Measurements from ENCODE around the gene NTRK3. TPM values are rescaled to one million over a fixed set of nuclear protein-coding genes. Genes with fewer than 3 reads are reported as not detected.

NTRK3 gene
- total and polyA plus RNA-seq, 12 donors, result 0.45 to 5.6 (median 2.3) TPM

DNA sequence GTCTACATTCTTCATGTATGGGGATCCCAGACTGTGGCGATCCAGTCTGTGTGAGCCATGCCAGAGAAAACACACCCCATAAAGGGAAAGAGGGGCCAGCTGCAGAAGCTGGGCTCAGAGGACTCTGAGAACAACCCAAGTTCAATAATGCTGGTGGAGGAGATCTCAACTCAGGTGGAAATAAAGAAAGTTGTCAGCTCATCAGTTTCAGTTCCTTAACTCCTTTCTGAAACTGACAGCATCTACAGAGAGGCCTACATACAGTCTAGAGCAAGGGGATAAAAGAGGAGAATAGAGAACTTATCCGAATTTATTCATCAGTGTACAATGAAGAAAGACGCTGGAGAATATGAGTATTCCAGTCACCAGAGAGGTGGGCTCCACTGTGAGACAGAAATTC lies 77.0 kb downstream of the NTRK3 start:
- DNase-seq (no peak), ATAC-seq (no peak)
- H3K4me3 ChIP-seq, result no peak overlapping the region
- H3K36me3 ChIP-seq, result no peaks in the 10 kb centered on the region
- H3K4me1 ChIP-seq, result no peaks in the 10 kb centered on the region
- no peaks in the 10 kb centered on the region for H3K9me3 ChIP-seq
- intact Hi-C loops (cut with DNase I), result no loop called here
- 84 to 92% methylated on average over 3 of the region's 3 CpGs for WGBS, 2 donors
- TF ChIP-seq, protein P1, sequence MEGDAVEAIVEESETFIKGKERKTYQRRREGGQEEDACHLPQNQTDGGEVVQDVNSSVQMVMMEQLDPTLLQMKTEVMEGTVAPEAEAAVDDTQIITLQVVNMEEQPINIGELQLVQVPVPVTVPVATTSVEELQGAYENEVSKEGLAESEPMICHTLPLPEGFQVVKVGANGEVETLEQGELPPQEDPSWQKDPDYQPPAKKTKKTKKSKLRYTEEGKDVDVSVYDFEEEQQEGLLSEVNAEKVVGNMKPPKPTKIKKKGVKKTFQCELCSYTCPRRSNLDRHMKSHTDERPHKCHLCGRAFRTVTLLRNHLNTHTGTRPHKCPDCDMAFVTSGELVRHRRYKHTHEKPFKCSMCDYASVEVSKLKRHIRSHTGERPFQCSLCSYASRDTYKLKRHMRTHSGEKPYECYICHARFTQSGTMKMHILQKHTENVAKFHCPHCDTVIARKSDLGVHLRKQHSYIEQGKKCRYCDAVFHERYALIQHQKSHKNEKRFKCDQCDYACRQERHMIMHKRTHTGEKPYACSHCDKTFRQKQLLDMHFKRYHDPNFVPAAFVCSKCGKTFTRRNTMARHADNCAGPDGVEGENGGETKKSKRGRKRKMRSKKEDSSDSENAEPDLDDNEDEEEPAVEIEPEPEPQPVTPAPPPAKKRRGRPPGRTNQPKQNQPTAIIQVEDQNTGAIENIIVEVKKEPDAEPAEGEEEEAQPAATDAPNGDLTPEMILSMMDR (IDR thresholded peaks at IDR 0.05), result no peak
- no peak overlapping the region for H3K27ac ChIP-seq
- peaks cover 0 to 20% (median 0%) of the 10 kb centered on the region in 7 donors for H3K27me3 ChIP-seq

DNA sequence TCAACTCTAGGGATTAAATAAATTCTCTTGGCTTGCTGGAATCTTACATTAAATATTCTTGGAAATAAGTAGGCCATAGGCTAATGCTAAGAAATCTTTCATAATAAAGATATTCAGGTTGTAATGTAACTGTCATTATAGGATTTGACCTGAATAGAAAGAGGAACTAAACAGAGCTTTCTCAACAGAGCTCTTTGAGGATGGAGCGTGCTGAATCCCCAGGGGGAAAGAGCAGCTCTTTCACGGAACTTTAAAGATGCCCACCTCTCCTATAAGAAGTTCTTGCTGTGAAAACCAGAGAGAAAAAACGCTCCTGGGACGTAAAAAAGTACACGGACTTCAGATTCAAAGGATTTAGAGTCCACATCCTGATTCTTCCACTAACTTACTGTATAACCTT lies 77.9 kb downstream of the NTRK3 start:
- intact Hi-C loops (cut with DNase I), result no loop called here
- Histone ChIP-seq H3K36me3 (no peaks in the 10 kb centered on the region), H3K27ac (no peak overlapping the region), H3K4me3 (no peak overlapping the region), H3K4me1 (no peaks in the 10 kb centered on the region), H3K27me3 (peaks cover 0 to 20% (median 0%) of the 10 kb centered on the region in 7 donors), H3K9me3 (no peaks in the 10 kb centered on the region)
- DNase-seq (no peak), ATAC-seq (no peak)
- 72 to 75% methylated on average over 5 of the region's 5 CpGs for WGBS, 2 donors
- TF ChIP-seq, protein P1 (IDR thresholded peaks at IDR 0.05), result no peak

DNA sequence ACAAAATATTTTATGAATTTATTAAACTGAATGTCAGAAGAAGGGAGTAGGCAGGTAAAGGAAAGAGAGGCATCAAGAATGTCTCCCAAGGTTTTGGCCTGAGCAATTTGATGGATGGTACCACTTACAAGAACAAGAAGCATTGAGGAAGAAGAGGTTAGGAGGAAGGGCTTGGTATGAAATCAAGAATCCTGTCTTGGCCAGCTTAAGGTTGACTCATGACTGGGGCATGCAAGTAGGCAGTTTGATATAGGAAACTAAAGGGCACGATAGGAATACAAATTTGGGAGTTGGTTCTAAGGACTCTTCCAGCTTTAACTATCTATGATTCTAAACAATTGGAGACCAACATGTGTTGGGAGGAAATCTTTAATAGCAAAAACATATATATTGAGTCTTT lies 79.1 kb downstream of the NTRK3 start:
- intact Hi-C loops (cut with DNase I), result no loop called here
- ATAC-seq (no peak), DNase-seq (no peak)
- 70 to 93% methylated on average over 1 of the region's 1 CpG for WGBS, 2 donors
- H3K27me3 ChIP-seq, result peaks cover 0 to 19% (median 0%) of the 10 kb centered on the region in 7 donors
- TF ChIP-seq, protein P1 (IDR thresholded peaks at IDR 0.05), result no peak
- no peak overlapping the region for H3K4me3 ChIP-seq
- no peaks in the 10 kb centered on the region for H3K4me1 ChIP-seq
- no peaks in the 10 kb centered on the region for H3K36me3 ChIP-seq
- no peaks in the 10 kb centered on the region for H3K9me3 ChIP-seq
- no peak overlapping the region for H3K27ac ChIP-seq

DNA sequence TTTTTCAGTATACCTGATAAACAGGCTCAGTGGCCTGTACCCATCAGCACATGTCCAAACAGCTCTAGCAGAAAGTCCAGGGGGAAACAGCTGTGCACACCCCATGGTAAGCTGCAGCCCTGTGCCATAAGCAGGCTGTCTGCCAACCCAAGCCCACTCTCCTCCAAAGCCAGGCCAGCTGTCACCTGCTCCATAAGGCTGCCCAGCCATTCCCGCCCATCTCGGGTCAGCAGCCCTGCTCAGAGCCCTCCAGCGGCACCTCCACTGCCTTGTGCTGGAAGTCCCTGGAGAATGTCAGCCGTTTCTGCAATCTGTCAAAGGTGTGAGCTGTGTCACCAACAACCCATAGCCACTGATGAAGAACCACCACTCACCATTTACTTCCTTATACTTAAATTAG lies 82.0 kb downstream of the NTRK3 start:
- Histone ChIP-seq H3K36me3 (no peaks in the 10 kb centered on the region), H3K9me3 (no peaks in the 10 kb centered on the region), H3K27ac (no peak overlapping the region), H3K4me3 (no peak overlapping the region), H3K4me1 (no peaks in the 10 kb centered on the region), H3K27me3 (peaks cover 0 to 19% (median 0%) of the 10 kb centered on the region in 7 donors)
- TF ChIP-seq, protein P1 (IDR thresholded peaks at IDR 0.05), result no peak
- intact Hi-C loops (cut with DNase I), result no loop called here
- ATAC-seq, result no peak
- DNase-seq, result no peak
- whole genome bisulfite sequencing, 2 donors, result 23 to 28% methylated on average over 4 of the region's 4 CpGs
